ENCODE data around the gene DDB1.

DNA sequence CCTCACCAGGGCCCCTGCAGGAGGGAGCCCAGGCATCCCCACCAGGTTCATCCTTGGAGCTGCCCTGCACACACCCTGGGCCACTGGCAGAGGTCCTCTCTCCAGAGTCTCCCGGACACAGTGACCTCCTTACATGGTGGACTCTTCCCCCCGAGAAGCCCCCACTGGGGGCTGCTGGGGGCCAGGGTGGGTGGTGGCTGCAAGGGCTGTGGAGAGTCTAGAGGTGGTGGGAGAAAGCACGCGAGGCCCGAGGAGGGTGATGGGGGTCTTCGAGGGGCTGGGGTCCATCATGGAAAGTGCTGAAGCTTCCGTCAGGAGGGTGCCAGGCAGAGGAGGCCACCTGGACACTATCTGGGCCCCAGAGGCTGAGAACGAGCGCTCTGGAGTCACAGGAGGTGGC, 74.4 kb downstream of the DDB1 start:
- TF ChIP-seq POLR2AphosphoS5 (IDR thresholded peaks at IDR 0.05; ENCODE audit: borderline replicate concordance, low read depth, low read length) (no peak), EZH2 (IDR thresholded peaks at IDR 0.05) (no peak), FOXP2 (optimal IDR thresholded peaks at IDR 0.05; ENCODE audit: control extremely low read depth, extremely low read length, insufficient read depth) (no peak)

Measured in SK-N-MC (cell line).